Right lung (tissue), 5 donors: ENCODE measurements around the gene DSCAML1. TPM values are rescaled to one million over a fixed set of nuclear protein-coding genes. Genes with fewer than 3 reads are reported as not detected.
"Not testable (repeated sequence)": the region's sequence is repeated elsewhere in the genome, so short reads cannot be mapped to it uniquely, and the experiment has no call there.

Experiments used
- DNase-seq, 2 donors: peaks; one replicate each; pipeline ENCODE4 v3.0.0-alpha.2; 2013
- polyA plus RNA-seq, 5 donors: library from polyadenylated mRNA; unstranded; fragments of 120-200 nt; gene quantifications; one replicate each; pipeline versions ENCODE4 v1.2.1 to v1.2.3, GENCODE V29; 2013; ENCODE audit warnings: inconsistent platforms in 1 of 5, low replicate concordance in 1 of 5; ENCODE audit not compliant: insufficient read length in 5 of 5, insufficient read depth in 1 of 5

DSCAML1 gene
- polyA plus RNA-seq, 5 donors, result 0.85 to 2.1 (median 1.1) TPM

- DNase-seq, result peak; percentile 69 to 81
These were observed 22.4 kb upstream of the DSCAML1 start for GRCh38 chr11:117819096-117820040.

- no peak for DNase-seq
These were observed 21.2 kb upstream of the DSCAML1 start for GRCh38 chr11:117818041-117818873.

GRCh38 chr11:117817368-117818040 lies 20.5 kb upstream of the DSCAML1 start:
- DNase-seq, result peak; percentile 81 to 86

GRCh38 chr11:117816846-117817367 lies 19.9 kb upstream of the DSCAML1 start:
- no peak for DNase-seq

- DNase-seq, result no peak
These were observed 19.2 kb upstream of the DSCAML1 start for GRCh38 chr11:117816151-117816741.

GRCh38 chr11:117815262-117815803 lies 18.3 kb upstream of the DSCAML1 start:
- DNase-seq, result no peak

- no peak for DNase-seq
These were observed 17.8 kb upstream of the DSCAML1 start for GRCh38 chr11:117814766-117815261.

- no peak for DNase-seq
These were observed 17.3 kb upstream of the DSCAML1 start for GRCh38 chr11:117814204-117814765.

GRCh38 chr11:117810056-117810451 lies 13.0 kb upstream of the DSCAML1 start:
- not testable (repeated sequence) for DNase-seq

GRCh38 chr11:117809236-117810055 lies 12.4 kb upstream of the DSCAML1 start:
- peak in 1 of 2 donors; percentile 57 for DNase-seq

- DNase-seq, result no peak
These were observed 11.8 kb upstream of the DSCAML1 start for GRCh38 chr11:117808784-117809183.

- peak in 1 of 2 donors; percentile 69 for DNase-seq
These were observed 10.7 kb upstream of the DSCAML1 start for GRCh38 chr11:117807482-117808327.

- DNase-seq, result no peak
These were observed 9.8 kb upstream of the DSCAML1 start for GRCh38 chr11:117806846-117807245.

- DNase-seq, result no peak
These were observed 8.0 kb upstream of the DSCAML1 start for GRCh38 chr11:117805045-117805444.

- no peak for DNase-seq
These were observed 6.9 kb upstream of the DSCAML1 start for GRCh38 chr11:117803896-117804295.

GRCh38 chr11:117799634-117800033 lies 2.6 kb upstream of the DSCAML1 start:
- DNase-seq, result no peak

- DNase-seq, result no peak
These were observed 552 bp downstream of the DSCAML1 start for GRCh38 chr11:117796456-117796871.

- DNase-seq, result no peak
These were observed 1.2 kb downstream of the DSCAML1 start for GRCh38 chr11:117795638-117796455.
